BLaER1 (cell line): Measurements from ENCODE around the gene CHMP4B.

ENCODE experiments used
- H3K27ac ChIP-seq: shearing (Covaris generic); formaldehyde crosslinking; 2 replicates; pipeline ENCODE4 v1.8.1; 2022
- H3K27me3 ChIP-seq: shearing (Covaris generic); formaldehyde crosslinking; 2 replicates; pipeline ENCODE4 v1.8.1; 2022
- H3K36me3 ChIP-seq: shearing (Covaris generic); formaldehyde crosslinking; 2 replicates; pipeline ENCODE4 v1.8.1; 2022
- H3K4me1 ChIP-seq: shearing (Covaris generic); formaldehyde crosslinking; 2 replicates; pipeline ENCODE4 v1.8.1; 2022
- H3K4me2 ChIP-seq: shearing (Covaris generic); formaldehyde crosslinking; 2 replicates; pipeline ENCODE4 v1.8.1; 2022
- H3K4me3 ChIP-seq: shearing (Covaris generic); formaldehyde crosslinking; 2 replicates; pipeline ENCODE4 v1.8.1; 2022
- H3K9ac ChIP-seq: shearing (Covaris generic); formaldehyde crosslinking; 2 replicates; pipeline ENCODE4 v1.8.1; 2022
- H3K9me3 ChIP-seq: shearing (Covaris generic); formaldehyde crosslinking; 2 replicates; pipeline ENCODE4 v1.8.1; 2022
- H4K20me1 ChIP-seq: shearing (Covaris generic); formaldehyde crosslinking; 2 replicates; pipeline ENCODE4 v1.8.1; 2022
- Cebpa-rat ChIP-seq: shearing (Covaris generic); IDR thresholded peaks from 2 replicates; pipeline ENCODE4 v1.8.1; 2022

The CHMP4B gene

DNA sequence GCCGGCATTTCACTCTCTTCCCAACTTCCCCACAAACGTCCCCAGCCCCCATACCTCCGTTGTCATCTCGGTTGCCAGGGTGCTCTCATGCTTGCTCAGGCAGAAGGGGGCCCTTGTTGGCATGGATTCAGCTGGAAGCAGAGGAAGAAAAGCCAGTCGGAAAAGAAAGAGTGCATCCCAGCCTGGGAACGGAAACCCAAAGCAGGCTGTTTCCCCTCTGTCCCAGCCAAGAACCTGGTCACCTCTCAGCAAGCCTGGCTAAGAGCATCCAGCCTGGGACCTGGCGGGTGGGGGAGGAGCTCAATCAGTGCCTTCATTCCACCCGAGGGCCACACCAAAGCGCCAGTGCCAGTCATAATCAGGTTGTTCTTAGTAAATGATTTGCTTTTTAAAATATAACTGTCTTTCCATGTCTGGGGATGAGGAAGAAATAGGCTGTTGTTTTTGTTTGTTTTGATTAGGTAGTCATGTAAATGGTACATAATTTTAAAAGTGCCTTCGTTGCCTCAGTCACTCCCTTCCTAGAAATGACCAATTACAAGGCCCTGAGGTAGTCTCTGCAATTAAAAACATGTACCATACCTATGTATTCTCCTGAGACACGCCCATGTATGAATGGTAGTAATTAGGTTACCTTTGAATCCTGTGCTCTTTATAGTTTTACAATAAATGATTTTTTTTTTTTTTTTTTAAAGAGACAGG lies 21.1 kb downstream of the CHMP4B start:
- no peak overlapping the region for H3K27ac ChIP-seq
- peaks cover 100% of the 10 kb centered on the region for H4K20me1 ChIP-seq
- no peak overlapping the region for H3K4me3 ChIP-seq
- H3K4me1 ChIP-seq, result peaks cover 45% of the 10 kb centered on the region
- peaks cover 60% of the 10 kb centered on the region for H3K36me3 ChIP-seq
- no peak overlapping the region for H3K9ac ChIP-seq
- H3K27me3 ChIP-seq, result no peaks in the 10 kb centered on the region
- no peak for TF ChIP-seq Cebpa-rat
- 0 out of 2 replicates have a peak, but pooled peaks cover 4% of the 10 kb centered on the region for H3K9me3 ChIP-seq
- no peak overlapping the region for H3K4me2 ChIP-seq

DNA sequence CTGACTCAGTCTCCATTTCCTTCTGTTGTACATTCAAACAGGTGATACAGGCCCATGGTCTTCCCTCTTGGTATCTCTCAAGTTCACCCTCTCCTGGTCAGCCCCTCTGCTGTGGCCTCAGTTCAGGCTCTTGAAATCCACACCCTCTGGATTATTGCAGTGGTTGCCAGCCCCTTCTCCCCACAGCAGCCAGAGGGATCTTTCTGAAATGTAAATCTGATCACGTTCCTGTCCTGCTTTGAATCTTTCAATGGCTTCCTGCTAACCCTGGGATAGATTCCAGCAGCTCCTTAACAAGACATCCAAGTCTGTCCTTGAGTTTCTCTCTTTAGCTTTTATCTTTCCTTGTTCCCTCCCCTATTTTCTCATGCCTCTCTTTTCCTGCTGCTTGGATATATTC lies 22.2 kb downstream of the CHMP4B start:
- no peak for TF ChIP-seq Cebpa-rat
- H3K36me3 ChIP-seq, result peaks cover 60% of the 10 kb centered on the region
- H3K4me2 ChIP-seq, result no peak overlapping the region
- H3K4me3 ChIP-seq, result no peak overlapping the region
- H3K27me3 ChIP-seq, result no peaks in the 10 kb centered on the region
- H3K4me1 ChIP-seq, result peaks cover 45% of the 10 kb centered on the region
- no peak overlapping the region for H3K9ac ChIP-seq
- H3K27ac ChIP-seq, result no peak overlapping the region
- 0 out of 2 replicates have a peak, but pooled peaks cover 4% of the 10 kb centered on the region for H3K9me3 ChIP-seq
- H4K20me1 ChIP-seq, result peaks cover 100% of the 10 kb centered on the region

DNA sequence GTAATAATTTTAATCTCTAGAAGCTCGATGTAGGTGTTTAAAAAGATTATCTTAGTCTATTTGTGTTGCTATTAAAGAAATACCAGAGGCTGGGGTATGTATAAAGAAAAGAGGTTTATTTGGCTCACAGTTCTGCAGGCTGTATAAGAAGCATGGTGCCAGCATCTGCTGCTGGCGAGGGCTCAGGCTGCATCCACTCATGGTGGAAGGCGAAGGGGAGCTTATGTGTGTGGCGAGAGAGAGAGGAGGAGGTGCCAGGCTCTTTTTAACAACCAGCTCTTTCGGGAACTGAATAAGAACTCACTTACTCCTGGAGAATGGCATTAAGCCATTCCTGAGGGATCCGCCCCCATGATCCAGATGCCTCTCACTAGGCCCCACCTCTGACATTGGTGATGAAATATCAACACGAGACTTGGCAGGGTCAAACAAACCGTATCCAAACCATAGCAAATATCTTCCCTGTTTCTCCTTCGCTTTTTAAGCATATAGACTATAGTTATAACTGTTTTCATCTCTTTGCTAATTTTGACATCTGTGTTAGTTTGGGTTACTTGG lies 24.5 kb downstream of the CHMP4B start:
- Histone ChIP-seq H3K4me1 (peaks cover 39% of the 10 kb centered on the region), H3K4me2 (no peak overlapping the region), H3K27ac (no peak overlapping the region), H3K36me3 (peaks cover 54% of the 10 kb centered on the region), H3K4me3 (no peak overlapping the region), H3K9me3 (0 out of 2 replicates have a peak, but pooled peaks cover 4% of the 10 kb centered on the region), H3K27me3 (no peaks in the 10 kb centered on the region), H3K9ac (no peak overlapping the region), H4K20me1 (peaks cover 100% of the 10 kb centered on the region)
- TF ChIP-seq Cebpa-rat, result no peak

- Histone ChIP-seq H3K4me2 (no peak overlapping the region; the same call in 1 of the 2 replicates), H3K4me3 (no peak overlapping the region), H3K27ac (no peak overlapping the region), H3K36me3 (peaks cover 50% of the 10 kb centered on the region), H3K9me3 (0 out of 2 replicates have a peak, but pooled peaks cover 4% of the 10 kb centered on the region), H3K4me1 (peaks cover 39% of the 10 kb centered on the region), H3K27me3 (no peaks in the 10 kb centered on the region), H3K9ac (no peak overlapping the region), H4K20me1 (peaks cover 100% of the 10 kb centered on the region)
- TF ChIP-seq Cebpa-rat, result no peak
These were observed 25.1 kb downstream of the CHMP4B start for GRCh38 chr20:33836277-33836676.

- Histone ChIP-seq H3K36me3 (peaks cover 40% of the 10 kb centered on the region), H3K9ac (peak overlapping the region; percentile 43; the same call in 1 of the 2 replicates), H3K4me3 (no peak overlapping the region), H3K4me2 (peak overlapping the region; percentile 64), H3K27ac (peak overlapping the region; percentile 42), H3K4me1 (peaks cover 39% of the 10 kb centered on the region), H3K27me3 (no peaks in the 10 kb centered on the region), H3K9me3 (0 out of 2 replicates have a peak, but pooled peaks cover 4% of the 10 kb centered on the region), H4K20me1 (peaks cover 100% of the 10 kb centered on the region)
- no peak for TF ChIP-seq Cebpa-rat
These were observed 26.1 kb downstream of the CHMP4B start for GRCh38 chr20:33837096-33837830.

DNA sequence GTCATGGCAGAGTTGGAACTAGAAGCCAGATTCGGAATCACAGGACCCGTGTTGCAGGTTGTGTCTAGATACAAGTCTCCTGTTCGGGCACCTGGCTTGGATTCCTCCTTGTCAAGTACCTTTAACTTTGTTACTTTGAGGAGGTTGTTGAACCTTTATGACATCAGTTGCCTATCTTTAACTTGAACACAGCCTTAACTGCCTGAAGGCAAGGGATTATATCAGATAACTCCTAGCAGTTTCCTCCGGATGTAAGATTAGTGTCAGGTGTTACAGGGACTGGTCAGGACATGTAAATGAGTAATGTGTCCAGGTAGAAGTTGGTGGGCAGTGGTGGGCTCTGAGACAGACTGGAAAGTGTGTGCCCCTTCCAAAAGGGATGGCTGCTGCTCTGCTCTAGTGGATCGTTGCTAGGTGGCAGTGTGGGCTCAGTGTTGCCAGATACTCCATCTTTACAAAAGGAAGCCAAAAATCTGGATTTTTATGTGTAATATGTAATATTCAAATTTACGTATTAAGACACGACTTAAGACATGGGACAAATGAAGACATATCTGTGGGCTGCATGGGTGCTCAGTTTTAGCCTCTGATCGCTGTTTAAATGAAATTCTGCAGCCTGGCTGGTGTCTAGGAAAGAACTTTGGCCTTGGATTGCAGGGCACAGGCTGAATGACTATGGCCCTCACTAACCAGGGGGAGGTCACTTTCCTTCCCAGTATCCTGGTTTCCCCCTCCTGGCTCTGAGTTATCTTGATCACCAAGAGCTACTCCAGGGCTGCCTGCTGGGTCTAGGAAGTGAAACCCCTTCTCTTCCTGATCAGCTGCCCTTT lies 27.1 kb downstream of the CHMP4B start:
- H3K4me2 ChIP-seq, result peak overlapping the region; percentile 64
- peaks cover 100% of the 10 kb centered on the region for H4K20me1 ChIP-seq
- H3K27me3 ChIP-seq, result no peaks in the 10 kb centered on the region
- H3K36me3 ChIP-seq, result peaks cover 30% of the 10 kb centered on the region
- peaks cover 46% of the 10 kb centered on the region for H3K4me1 ChIP-seq
- 0 out of 2 replicates have a peak, but pooled peaks cover 4% of the 10 kb centered on the region for H3K9me3 ChIP-seq
- peak overlapping the region; percentile 42 for H3K27ac ChIP-seq
- TF ChIP-seq Cebpa-rat, result no peak
- H3K4me3 ChIP-seq, result no peak overlapping the region
- H3K9ac ChIP-seq, result no peak overlapping the region

- TF ChIP-seq Cebpa-rat, result no peak
- H3K4me1 ChIP-seq, result peaks cover 55% of the 10 kb centered on the region
- H3K27ac ChIP-seq, result no peak overlapping the region
- H3K9ac ChIP-seq, result no peak overlapping the region
- H4K20me1 ChIP-seq, result peaks cover 100% of the 10 kb centered on the region
- peaks cover 19% of the 10 kb centered on the region for H3K36me3 ChIP-seq
- no peak overlapping the region for H3K4me3 ChIP-seq
- 0 out of 2 replicates have a peak overlapping the region, but pooled peaks have one; percentile 5 for H3K4me2 ChIP-seq
- H3K27me3 ChIP-seq, result no peaks in the 10 kb centered on the region
- 0 out of 2 replicates have a peak, but pooled peaks cover 4% of the 10 kb centered on the region for H3K9me3 ChIP-seq
These were observed 28.4 kb downstream of the CHMP4B start for GRCh38 chr20:33839591-33839990.

- no peak overlapping the region for H3K4me2 ChIP-seq
- TF ChIP-seq Cebpa-rat, result no peak
- H3K9me3 ChIP-seq, result no peaks in the 10 kb centered on the region
- no peak overlapping the region for H3K4me3 ChIP-seq
- peaks cover 13% of the 10 kb centered on the region for H3K36me3 ChIP-seq
- H3K9ac ChIP-seq, result no peak overlapping the region
- peaks cover 100% of the 10 kb centered on the region for H4K20me1 ChIP-seq
- no peaks in the 10 kb centered on the region for H3K27me3 ChIP-seq
- no peak overlapping the region for H3K27ac ChIP-seq
- peaks cover 55% of the 10 kb centered on the region for H3K4me1 ChIP-seq
These were observed 29.0 kb downstream of the CHMP4B start for GRCh38 chr20:33840160-33840559.

- H3K4me1 ChIP-seq, result peaks cover 60% of the 10 kb centered on the region
- no peak overlapping the region for H3K9ac ChIP-seq
- H3K36me3 ChIP-seq, result peaks cover 12% of the 10 kb centered on the region
- no peak overlapping the region for H3K4me2 ChIP-seq
- H3K4me3 ChIP-seq, result no peak overlapping the region
- H4K20me1 ChIP-seq, result peaks cover 100% of the 10 kb centered on the region
- TF ChIP-seq Cebpa-rat, result no peak
- H3K27ac ChIP-seq, result no peak overlapping the region
- H3K27me3 ChIP-seq, result no peaks in the 10 kb centered on the region
- H3K9me3 ChIP-seq, result no peaks in the 10 kb centered on the region
These were observed 29.7 kb downstream of the CHMP4B start for GRCh38 chr20:33840759-33841435.
